ENCODE data around the gene PSMG1.
"Not testable (repeated sequence)": the region's sequence is repeated elsewhere in the genome, so short reads cannot be mapped to it uniquely, and the experiment has no call there.

PSMG1 gene

GRCh38 chr21:39159342-39160063, 23.7 kb downstream of the PSMG1 start:
- Histone ChIP-seq H3K4me1 (ENCODE audit: control insufficient read depth, insufficient read depth, low read length, poor library complexity, severe bottlenecking) (no peaks in the 10 kb centered on the region), H3K9me3 (ENCODE audit: control insufficient read depth, low read length) (no peaks in the 10 kb centered on the region), H3K27ac (ENCODE audit: insufficient read depth, low read length, poor library complexity, severe bottlenecking) (no peak overlapping the region), H3K4me3 (ENCODE audit: insufficient read depth, low read depth, low read length, poor library complexity, severe bottlenecking) (no peak overlapping the region), H3K27me3 (replicated peaks; ENCODE audit: control insufficient read depth, insufficient read depth, low read length, poor library complexity, severe bottlenecking) (no peaks in the 10 kb centered on the region), H3K36me3 (ENCODE audit: control insufficient read depth, insufficient read depth, low read length) (no peaks in the 10 kb centered on the region)
- no peak for DNase-seq

- H3K9me3 ChIP-seq (ENCODE audit: control insufficient read depth, low read length); DNase-seq; H3K27ac ChIP-seq (ENCODE audit: insufficient read depth, low read length, poor library complexity, severe bottlenecking); H3K27me3 ChIP-seq (replicated peaks; ENCODE audit: control insufficient read depth, insufficient read depth, low read length, poor library complexity, severe bottlenecking); H3K4me3 ChIP-seq (ENCODE audit: insufficient read depth, low read depth, low read length, poor library complexity, severe bottlenecking); H3K4me1 ChIP-seq (ENCODE audit: control insufficient read depth, insufficient read depth, low read length, poor library complexity, severe bottlenecking); H3K36me3 ChIP-seq (ENCODE audit: control insufficient read depth, insufficient read depth, low read length): not testable (repeated sequence)
These were observed 26.0 kb downstream of the PSMG1 start for GRCh38 chr21:39157241-39157640.

GRCh38 chr21:39156024-39156423, 27.2 kb downstream of the PSMG1 start:
- no peaks in the 10 kb centered on the region for H3K9me3 ChIP-seq (ENCODE audit: control insufficient read depth, low read length)
- H3K4me1 ChIP-seq (ENCODE audit: control insufficient read depth, insufficient read depth, low read length, poor library complexity, severe bottlenecking) = no peaks in the 10 kb centered on the region
- DNase-seq = no peak
- H3K27me3 ChIP-seq (replicated peaks; ENCODE audit: control insufficient read depth, insufficient read depth, low read length, poor library complexity, severe bottlenecking) = no peaks in the 10 kb centered on the region
- H3K27ac ChIP-seq (ENCODE audit: insufficient read depth, low read length, poor library complexity, severe bottlenecking) = no peak overlapping the region
- H3K4me3 ChIP-seq (ENCODE audit: insufficient read depth, low read depth, low read length, poor library complexity, severe bottlenecking) = no peak overlapping the region
- no peaks in the 10 kb centered on the region for H3K36me3 ChIP-seq (ENCODE audit: control insufficient read depth, insufficient read depth, low read length)

- DNase-seq = no peak
- no peak overlapping the region for H3K27ac ChIP-seq (ENCODE audit: insufficient read depth, low read length, poor library complexity, severe bottlenecking)
These were observed 27.7 kb downstream of the PSMG1 start for GRCh38 chr21:39155578-39155977.

GRCh38 chr21:39153842-39154241, 29.4 kb downstream of the PSMG1 start:
- Histone ChIP-seq H3K9me3 (ENCODE audit: control insufficient read depth, low read length) (no peaks in the 10 kb centered on the region), H3K27me3 (replicated peaks; ENCODE audit: control insufficient read depth, insufficient read depth, low read length, poor library complexity, severe bottlenecking) (no peaks in the 10 kb centered on the region), H3K4me3 (ENCODE audit: insufficient read depth, low read depth, low read length, poor library complexity, severe bottlenecking) (no peak overlapping the region), H3K36me3 (ENCODE audit: control insufficient read depth, insufficient read depth, low read length) (no peaks in the 10 kb centered on the region), H3K27ac (ENCODE audit: insufficient read depth, low read length, poor library complexity, severe bottlenecking) (no peak overlapping the region), H3K4me1 (ENCODE audit: control insufficient read depth, insufficient read depth, low read length, poor library complexity, severe bottlenecking) (no peaks in the 10 kb centered on the region)
- no peak for DNase-seq

More at GRCh38 chr21:39155578-39155977, 27.7 kb downstream of the PSMG1 start:
- Histone ChIP-seq H3K27me3 (replicated peaks; ENCODE audit: control insufficient read depth, insufficient read depth, low read length, poor library complexity, severe bottlenecking) (no peaks in the 10 kb centered on the region), H3K4me1 (ENCODE audit: control insufficient read depth, insufficient read depth, low read length, poor library complexity, severe bottlenecking) (no peaks in the 10 kb centered on the region), H3K9me3 (ENCODE audit: control insufficient read depth, low read length) (no peaks in the 10 kb centered on the region), H3K36me3 (ENCODE audit: control insufficient read depth, insufficient read depth, low read length) (no peaks in the 10 kb centered on the region), H3K4me3 (ENCODE audit: insufficient read depth, low read depth, low read length, poor library complexity, severe bottlenecking) (no peak overlapping the region)

GRCh38 chr21:39153373-39153772, 29.9 kb downstream of the PSMG1 start:
- H3K27ac ChIP-seq (ENCODE audit: insufficient read depth, low read length, poor library complexity, severe bottlenecking) = no peak overlapping the region
- H3K36me3 ChIP-seq (ENCODE audit: control insufficient read depth, insufficient read depth, low read length) = no peaks in the 10 kb centered on the region
- no peak overlapping the region for H3K4me3 ChIP-seq (ENCODE audit: insufficient read depth, low read depth, low read length, poor library complexity, severe bottlenecking)
- no peaks in the 10 kb centered on the region for H3K27me3 ChIP-seq (replicated peaks; ENCODE audit: control insufficient read depth, insufficient read depth, low read length, poor library complexity, severe bottlenecking)
- H3K4me1 ChIP-seq (ENCODE audit: control insufficient read depth, insufficient read depth, low read length, poor library complexity, severe bottlenecking) = no peaks in the 10 kb centered on the region
- no peaks in the 10 kb centered on the region for H3K9me3 ChIP-seq (ENCODE audit: control insufficient read depth, low read length)
- DNase-seq = no peak

GRCh38 chr21:39152271-39152670, 31.0 kb downstream of the PSMG1 start:
- Histone ChIP-seq H3K9me3 (ENCODE audit: control insufficient read depth, low read length) (no peaks in the 10 kb centered on the region), H3K27me3 (replicated peaks; ENCODE audit: control insufficient read depth, insufficient read depth, low read length, poor library complexity, severe bottlenecking) (no peaks in the 10 kb centered on the region), H3K27ac (ENCODE audit: insufficient read depth, low read length, poor library complexity, severe bottlenecking) (no peak overlapping the region), H3K4me3 (ENCODE audit: insufficient read depth, low read depth, low read length, poor library complexity, severe bottlenecking) (no peak overlapping the region), H3K36me3 (ENCODE audit: control insufficient read depth, insufficient read depth, low read length) (no peaks in the 10 kb centered on the region), H3K4me1 (ENCODE audit: control insufficient read depth, insufficient read depth, low read length, poor library complexity, severe bottlenecking) (no peaks in the 10 kb centered on the region)
- DNase-seq = no peak

- no peaks in the 10 kb centered on the region for H3K9me3 ChIP-seq (ENCODE audit: control insufficient read depth, low read length)
- H3K36me3 ChIP-seq (ENCODE audit: control insufficient read depth, insufficient read depth, low read length) = no peaks in the 10 kb centered on the region
- H3K27ac ChIP-seq (ENCODE audit: insufficient read depth, low read length, poor library complexity, severe bottlenecking) = no peak overlapping the region
- no peak overlapping the region for H3K4me3 ChIP-seq (ENCODE audit: insufficient read depth, low read depth, low read length, poor library complexity, severe bottlenecking)
- no peak for DNase-seq
- H3K27me3 ChIP-seq (replicated peaks; ENCODE audit: control insufficient read depth, insufficient read depth, low read length, poor library complexity, severe bottlenecking) = no peaks in the 10 kb centered on the region
- H3K4me1 ChIP-seq (ENCODE audit: control insufficient read depth, insufficient read depth, low read length, poor library complexity, severe bottlenecking) = no peaks in the 10 kb centered on the region
These were observed 32.4 kb downstream of the PSMG1 start for GRCh38 chr21:39150877-39151276.

GRCh38 chr21:39150316-39150715, 32.9 kb downstream of the PSMG1 start:
- no peak for DNase-seq
- Histone ChIP-seq H3K4me1 (ENCODE audit: control insufficient read depth, insufficient read depth, low read length, poor library complexity, severe bottlenecking) (no peaks in the 10 kb centered on the region), H3K36me3 (ENCODE audit: control insufficient read depth, insufficient read depth, low read length) (no peaks in the 10 kb centered on the region), H3K27me3 (replicated peaks; ENCODE audit: control insufficient read depth, insufficient read depth, low read length, poor library complexity, severe bottlenecking) (no peaks in the 10 kb centered on the region), H3K27ac (ENCODE audit: insufficient read depth, low read length, poor library complexity, severe bottlenecking) (no peak overlapping the region), H3K4me3 (ENCODE audit: insufficient read depth, low read depth, low read length, poor library complexity, severe bottlenecking) (no peak overlapping the region), H3K9me3 (ENCODE audit: control insufficient read depth, low read length) (no peaks in the 10 kb centered on the region)

GRCh38 chr21:39149882-39150281, 33.4 kb downstream of the PSMG1 start:
- H3K27ac ChIP-seq (ENCODE audit: insufficient read depth, low read length, poor library complexity, severe bottlenecking) = no peak overlapping the region
- H3K36me3 ChIP-seq (ENCODE audit: control insufficient read depth, insufficient read depth, low read length) = no peaks in the 10 kb centered on the region
- H3K9me3 ChIP-seq (ENCODE audit: control insufficient read depth, low read length) = no peaks in the 10 kb centered on the region
- H3K4me3 ChIP-seq (ENCODE audit: insufficient read depth, low read depth, low read length, poor library complexity, severe bottlenecking) = no peak overlapping the region
- no peak for DNase-seq
- H3K27me3 ChIP-seq (replicated peaks; ENCODE audit: control insufficient read depth, insufficient read depth, low read length, poor library complexity, severe bottlenecking) = no peaks in the 10 kb centered on the region
- H3K4me1 ChIP-seq (ENCODE audit: control insufficient read depth, insufficient read depth, low read length, poor library complexity, severe bottlenecking) = no peaks in the 10 kb centered on the region
